GM12878 (cell line): ENCODE measurements around the gene HAUS1. TPM values are rescaled to one million over a fixed set of nuclear protein-coding genes. Genes with fewer than 3 reads are reported as not detected.

Experiments used
- ATAC-seq: fragments of 200-7000 bp; cut with Tn5 transposase; 3 replicates; pipeline ENCODE4 v1.9.1; 2020; ENCODE audit warnings: mild to moderate bottlenecking, moderate library complexity
- BruUV-seq: library from RNA; stranded (reverse); fragments of 400-500 nt; replicated peaks from 2 replicates; lab custom pipeline; 2021; lab: Mats Ljungman, UMichigan
- CTCF ChIA-PET: fragments of 300-600 bp; sonication (Branson Sonifier 250); formaldehyde crosslinking; extraction: SDS; loops from one replicate; lab custom pipeline; 2021; ENCODE audit warnings: inconsistent platforms; lab: Yijun Ruan, JAX
- POLR2A ChIA-PET: fragments of 350-600 bp; formaldehyde crosslinking; extraction: SDS; loops from one replicate; lab custom pipeline; 2021; ENCODE audit warnings: inconsistent platforms; lab: Charles Lee
- RAD21 ChIA-PET: fragments of 300-600 bp; sonication (Branson Sonifier 250); formaldehyde crosslinking; loops from one replicate; lab custom pipeline; 2023; ENCODE audit warnings: antibody characterized with exemption; ENCODE audit not compliant: unreplicated experiment; lab: Charles Lee
- SMC1A ChIA-PET: fragments of 300-600 bp; sonication (Branson Sonifier 250); formaldehyde crosslinking; loops from one replicate; lab custom pipeline; 2023; ENCODE audit not compliant: unreplicated experiment, uncharacterized antibody; lab: Charles Lee
- DNase-seq: peaks from one replicate; pipeline ENCODE4 v3.0.0-alpha.2; 2011; ENCODE audit warnings: low read depth, low spot score
- FAIRE-seq: peaks from 3 replicates; lab custom pipeline; 2011; peaks lifted over from hg19 to GRCh38; lab: Jason Lieb, UNC
- H2AFZ ChIP-seq: 2 replicates; pipeline ENCODE4 v1.6.0; 2011; ENCODE audit warnings: low read depth, low read length, control low read depth; ENCODE audit not compliant: control insufficient read depth
- H3K27ac ChIP-seq: 2 replicates; pipeline ENCODE4 v1.5.1; 2011; ENCODE audit warnings: control low read depth; ENCODE audit not compliant: control insufficient read depth, insufficient read depth
- H3K27me3 ChIP-seq, 2 experiments: replicated peaks in 1 of 2; 2 replicates each; pipeline versions ENCODE4 v1.6.0 to v1.6.1; 2011; ENCODE audit warnings: low read length in 1 of 2; ENCODE audit not compliant: control insufficient read depth in 2 of 2, insufficient read depth in 2 of 2
- H3K36me3 ChIP-seq, 2 experiments: 2 replicates each; pipeline ENCODE4 v1.5.1; 2011; ENCODE audit warnings: low read length in 1 of 2; ENCODE audit not compliant: control insufficient read depth in 2 of 2, insufficient read depth in 2 of 2
- H3K4me1 ChIP-seq: 2 replicates; pipeline ENCODE4 v1.6.1; 2011; ENCODE audit warnings: mild to moderate bottlenecking, low read length, moderate library complexity, mixed read lengths; ENCODE audit not compliant: control insufficient read depth, insufficient read depth
- H3K4me2 ChIP-seq: 2 replicates; pipeline ENCODE4 v1.6.0; 2011; ENCODE audit warnings: control low read depth; ENCODE audit not compliant: control insufficient read depth, insufficient read depth
- H3K4me3 ChIP-seq: fragments of 200-600 bp; sonication (generic); 2 replicates; pipeline ENCODE4 v1.5.1; 2016
- H3K79me2 ChIP-seq: 2 replicates; pipeline ENCODE4 v1.6.0; 2011; ENCODE audit warnings: low read length; ENCODE audit not compliant: control insufficient read depth, insufficient read depth
- H3K9ac ChIP-seq: 2 replicates; pipeline ENCODE4 v1.8.0; 2011; ENCODE audit warnings: low read length, control low read depth, mixed read lengths; ENCODE audit not compliant: control insufficient read depth, insufficient read depth
- H3K9me3 ChIP-seq: replicated peaks from 3 replicates; pipeline ENCODE4 v1.5.1; 2011; ENCODE audit warnings: mild to moderate bottlenecking, low read length; ENCODE audit not compliant: control insufficient read depth, insufficient read depth
- H4K20me1 ChIP-seq: 2 replicates; pipeline ENCODE4 v1.6.0; 2011; ENCODE audit not compliant: control insufficient read depth, insufficient read depth
- ASH2L ChIP-seq: fragments of 300-600, 200-600 bp; sonication (generic); IDR thresholded peaks from 2 replicates; pipeline ENCODE4 v1.6.1; 2017; ENCODE audit warnings: low read depth, mild to moderate bottlenecking, borderline replicate concordance
- ATF7 ChIP-seq: fragments of 450-650 bp; IDR thresholded peaks from 2 replicates; pipeline ENCODE4 v1.6.1; 2016; ENCODE audit warnings: low read depth, mild to moderate bottlenecking
- BCL11A ChIP-seq: IDR thresholded peaks from 2 replicates; pipeline ENCODE4 v1.6.1; 2011; ENCODE audit warnings: low read depth, low read length
- CBX5 ChIP-seq: sonication (generic); IDR thresholded peaks from 2 replicates; pipeline ENCODE4 v1.6.1; 2016; ENCODE audit warnings: low read depth, moderate library complexity, mild to moderate bottlenecking, inconsistent platforms
- CREM ChIP-seq: IDR thresholded peaks from 2 replicates; pipeline ENCODE4 v1.6.1; 2014; ENCODE audit warnings: antibody characterized with exemption, low read depth
- DPF2 ChIP-seq: fragments of 450-650 bp; IDR thresholded peaks from 2 replicates; pipeline ENCODE4 v1.6.1; 2017; ENCODE audit warnings: mild to moderate bottlenecking
- E2F4 ChIP-seq: IDR thresholded peaks from 2 replicates; pipeline ENCODE4 v1.6.1; 2012; ENCODE audit warnings: low read depth, low read length, improper control_type of control experiment
- EGR1 ChIP-seq, 2 experiments: IDR thresholded peaks; 1 replicate in 1 of 2; 2 replicates in 1 of 2; pipeline ENCODE4 v1.6.1; 2011 to 2012; ENCODE audit warnings: low read depth in 2 of 2, low read length in 2 of 2, borderline replicate concordance in 1 of 2, mild to moderate bottlenecking in 1 of 2, moderate library complexity in 1 of 2
- GATAD2B ChIP-seq: fragments of 450-650 bp; conservative IDR thresholded peaks from 2 replicates; pipeline ENCODE4 v1.6.1; 2017; ENCODE audit warnings: low read depth, mild to moderate bottlenecking, moderate library complexity
- IKZF1 ChIP-seq: fragments of 450-650 bp; conservative IDR thresholded peaks from 2 replicates; pipeline ENCODE4 v1.6.1; 2017; ENCODE audit warnings: antibody characterized with exemption, mild to moderate bottlenecking
- KDM1A ChIP-seq: fragments of 200-600 bp; sonication (generic); IDR thresholded peaks from 2 replicates; pipeline ENCODE4 v1.6.1; 2016; ENCODE audit warnings: borderline replicate concordance
- NR2C2 ChIP-seq: IDR thresholded peaks from 2 replicates; pipeline ENCODE4 v1.6.1; 2011; ENCODE audit warnings: borderline replicate concordance, low read depth; ENCODE audit not compliant: control insufficient read depth, insufficient read length
- POLR2A ChIP-seq: IDR thresholded peaks from 2 replicates; pipeline ENCODE4 v1.6.1; 2011; ENCODE audit warnings: low read depth, mild to moderate bottlenecking, low read length
- RAD51 ChIP-seq: fragments of 450-650 bp; IDR thresholded peaks from 2 replicates; pipeline ENCODE4 v1.6.1; 2016; ENCODE audit warnings: moderate library complexity, mild to moderate bottlenecking, inconsistent platforms
- RFX5 ChIP-seq: IDR thresholded peaks from 2 replicates; pipeline ENCODE4 v1.6.1; 2011; ENCODE audit warnings: low read depth, low read length, improper control_type of control experiment
- SMAD5 ChIP-seq: IDR thresholded peaks from 2 replicates; pipeline ENCODE4 v1.6.1; 2016; ENCODE audit warnings: antibody characterized with exemption, low read depth
- SREBF2 ChIP-seq: IDR thresholded peaks from 2 replicates; pipeline ENCODE4 v1.6.1; 2012; ENCODE audit warnings: mild to moderate bottlenecking, low read length
- STAT3 ChIP-seq: IDR thresholded peaks from 2 replicates; pipeline ENCODE4 v1.6.1; 2011; ENCODE audit warnings: low read depth, low read length, improper control_type of control experiment
- TAF1 ChIP-seq: IDR thresholded peaks from 2 replicates; pipeline ENCODE4 v1.6.1; 2011; ENCODE audit warnings: mild to moderate bottlenecking, low read depth, low read length, borderline replicate concordance
- YBX1 ChIP-seq: fragments of 450-650 bp; IDR thresholded peaks from 2 replicates; pipeline ENCODE4 v1.6.1; 2016; ENCODE audit warnings: antibody characterized with exemption
- ZZZ3 ChIP-seq: IDR thresholded peaks from 2 replicates; pipeline ENCODE4 v1.6.1; 2011; ENCODE audit warnings: low read depth; ENCODE audit not compliant: control insufficient read depth, insufficient read length
- WGBS: methylation state at CpG from one replicate; pipeline ENCODE4 v1.1.6; 2016; ENCODE audit warnings: low lambda C conversion rate; ENCODE audit not compliant: insufficient replicate concordance, insufficient coverage; ENCODE audit errors: missing lambda C conversion rate; 5-methylcytosine and 5-hydroxymethylcytosine counted together
- in situ Hi-C: fragments of 300-500 bp; cut with MboI; formaldehyde crosslinking; loops from 9 replicates; pipeline ENCODE4 v1.14.3; 2018; ENCODE audit warnings: mixed read lengths
- intact Hi-C: fragments of 100-400 bp; cut with micrococcal nuclease; formaldehyde crosslinking; loops from one replicate; pipeline ENCODE4 v1.14.2; 2022; ENCODE audit not compliant: unreplicated experiment
- polyA plus RNA-seq, 11 experiments: library from polyadenylated mRNA; depleted of rRNA in 4 of 11; unstranded in 6 of 11; stranded (reverse) in 5 of 11; fragments of >200 nt; fragmentation: Nextera tagmentation in 4 of 11; fragmentation: Illumina TruSeq in 1 of 11; extraction: Ambion mirVana in 4 of 11; extraction: Trizol in 1 of 11; gene quantifications; 1 replicate in 1 of 11; 2 replicates in 10 of 11; pipeline versions ENCODE4 v1.2.1 to v1.2.3, GENCODE V29; 2011 to 2016; ENCODE audit warnings: inconsistent platforms in 2 of 11, missing spikeins in 2 of 11, low read depth in 1 of 11
- total RNA-seq, 4 experiments: library from RNA; depleted of rRNA in 3 of 4; stranded (reverse); fragments of >200 nt in 3 of 4; fragmentation: Illumina TruSeq in 1 of 4; extraction: Trizol in 1 of 4; gene quantifications; 2 replicates each; pipeline versions ENCODE4 v1.2.1 to v1.2.3, GENCODE V29; 2013 to 2021
- TF ChIP-seq, protein P1 (sequence below): fragments of 450-650 bp; IDR thresholded peaks from 2 replicates; pipeline ENCODE4 v1.6.1; 2017; ENCODE audit warnings: antibody characterized with exemption, mild to moderate bottlenecking, moderate library complexity

HAUS1 gene
- total and polyA plus RNA-seq, 10 of the 15 experiments (the other 5 are each of a cell fraction or from before 2014, with no cell fraction given) = 41.2 to 182 (median 91.9) TPM

- Histone ChIP-seq H2AFZ (peak within 1 kb of the TSS; percentile 71), H3K9me3 (no peaks in the 10 kb centered on the region; the same call in 2 of the 3 replicates), H3K4me3 (peak within 1 kb of the TSS; percentile 66), H3K27ac (peak within 1 kb of the TSS; percentile 37), H3K4me2 (peak within 1 kb of the TSS; percentile 49), H3K9ac (peak within 1 kb of the TSS; percentile 66), H3K4me1 (peaks cover 14% of the 10 kb centered on the region), H3K79me2 (no peaks in the 10 kb centered on the region; the same call in none of the 2 replicates), H3K27me3 (no peaks in the 10 kb centered on the region; a peak in 1 of 4 replicates), H3K36me3 (no peaks in the 10 kb centered on the region; a peak in 1 of 4 replicates), H4K20me1 (no peaks in the 10 kb centered on the region)
- ChIA-PET RAD21 (interaction anchor here (0.8 to 2.5 kb wide), 3 partner anchors 12 to 406 kb away, joined by 3 to 39 read pairs (median 3); no protein-coding TSS in a partner anchor), POLR2A (no interaction called here), CTCF (interaction anchor here (0.7 to 5.4 kb wide), 6 partner anchors 35 to 407 kb away, joined by 3 to 78 read pairs (median 10); no protein-coding TSS in a partner anchor), SMC1A (interaction anchor here (0.7 to 1.6 kb wide), 3 partner anchors 119 to 406 kb away, joined by 3 to 5 read pairs (median 5); no protein-coding TSS in a partner anchor)
- no TSS peak for BruUV-seq
- DNase-seq (no peak), FAIRE-seq (no peak), ATAC-seq (peak; percentile 58)
- in situ Hi-C loops = loop anchor here (5.0 to 10.0 kb wide), 2 partner anchors 150 to 377 kb away; no protein-coding TSS in a partner anchor
- intact Hi-C loops = loop anchor here (2.0 to 5.0 kb wide), 3 partner anchors 95 to 380 kb away; no protein-coding TSS in a partner anchor
- WGBS = 8% methylated on average over 61 of the region's 75 CpGs
- TF ChIP-seq ASH2L (no peak), SMAD5 (no peak), STAT3 (no peak), RFX5 (no peak), GATAD2B (0 out of 2 replicates have a peak, but pooled peaks have one; percentile 51), CREM (peak; percentile 38), ATF7 (no peak), RAD51 (no peak), DPF2 (peak; percentile 22; the same call in 1 of the 2 replicates), E2F4 (no peak), POLR2A (peak; percentile 84), TAF1 (peak; percentile 73; the same call in 1 of the 2 replicates), EGR1 (IDR thresholded peaks at IDR 0.05; ENCODE audit: borderline replicate concordance in 1 of 2, low read depth in 2 of 2, low read length in 2 of 2) (peak in 1 of 2 experiments; percentile 59; a peak in 1 of 3 replicates), YBX1 (no peak), BCL11A (no peak), ZZZ3 (no peak), CBX5 (no peak), IKZF1 (0 out of 2 replicates have a peak, but pooled peaks have one; percentile 28), NR2C2 (no peak), KDM1A (no peak), SREBF2 (no peak)
- TF ChIP-seq, protein P1, sequence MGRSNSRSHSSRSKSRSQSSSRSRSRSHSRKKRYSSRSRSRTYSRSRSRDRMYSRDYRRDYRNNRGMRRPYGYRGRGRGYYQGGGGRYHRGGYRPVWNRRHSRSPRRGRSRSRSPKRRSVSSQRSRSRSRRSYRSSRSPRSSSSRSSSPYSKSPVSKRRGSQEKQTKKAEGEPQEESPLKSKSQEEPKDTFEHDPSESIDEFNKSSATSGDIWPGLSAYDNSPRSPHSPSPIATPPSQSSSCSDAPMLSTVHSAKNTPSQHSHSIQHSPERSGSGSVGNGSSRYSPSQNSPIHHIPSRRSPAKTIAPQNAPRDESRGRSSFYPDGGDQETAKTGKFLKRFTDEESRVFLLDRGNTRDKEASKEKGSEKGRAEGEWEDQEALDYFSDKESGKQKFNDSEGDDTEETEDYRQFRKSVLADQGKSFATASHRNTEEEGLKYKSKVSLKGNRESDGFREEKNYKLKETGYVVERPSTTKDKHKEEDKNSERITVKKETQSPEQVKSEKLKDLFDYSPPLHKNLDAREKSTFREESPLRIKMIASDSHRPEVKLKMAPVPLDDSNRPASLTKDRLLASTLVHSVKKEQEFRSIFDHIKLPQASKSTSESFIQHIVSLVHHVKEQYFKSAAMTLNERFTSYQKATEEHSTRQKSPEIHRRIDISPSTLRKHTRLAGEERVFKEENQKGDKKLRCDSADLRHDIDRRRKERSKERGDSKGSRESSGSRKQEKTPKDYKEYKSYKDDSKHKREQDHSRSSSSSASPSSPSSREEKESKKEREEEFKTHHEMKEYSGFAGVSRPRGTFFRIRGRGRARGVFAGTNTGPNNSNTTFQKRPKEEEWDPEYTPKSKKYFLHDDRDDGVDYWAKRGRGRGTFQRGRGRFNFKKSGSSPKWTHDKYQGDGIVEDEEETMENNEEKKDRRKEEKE = no peak
These were observed 32.4 kb upstream of the HAUS1 start, which contains the start of gene PSTPIP2 for GRCh38 chr18:46071653-46072375. PSTPIP2 (minus strand) TSS chr18:46072260; CDS start chr18:46072188, 72 bp downstream.
